Measurements from ENCODE around the gene JARID2. TPM values are rescaled to one million over a fixed set of nuclear protein-coding genes. Genes with fewer than 3 reads are reported as not detected.

JARID2 gene
- total RNA-seq, 2 donors from 2014 or later: 9.1 to 10.7 TPM

GRCh38 chr6:15495375-15495901 is 249.6 kb downstream of the JARID2 start:
- no peak for TF ChIP-seq CTCF (IDR thresholded peaks at IDR 0.05)
- intact Hi-C loops (cut with DNase I): loop anchor here (10.0 kb wide), 2 partner anchors 129 to 1281 kb away; no protein-coding TSS in a partner anchor
- DNase-seq: no peak
- Histone ChIP-seq H3K9ac (ENCODE audit: low read depth in 2 of 2, low read length in 2 of 2) (no peak overlapping the region), H3K9me3 (no peaks in the 10 kb centered on the region), H3K27me3 (no peaks in the 10 kb centered on the region), H3K4me1 (no peaks in the 10 kb centered on the region), H3K4me3 (no peak overlapping the region), H3K36me3 (no peaks in the 10 kb centered on the region), H3K27ac (no peak overlapping the region)

GRCh38 chr6:15496345-15497131 is 250.7 kb downstream of the JARID2 start:
- Histone ChIP-seq H3K4me3 (no peak overlapping the region), H3K4me1 (no peaks in the 10 kb centered on the region), H3K27ac (no peak overlapping the region), H3K27me3 (no peaks in the 10 kb centered on the region), H3K9ac (ENCODE audit: low read depth in 2 of 2, low read length in 2 of 2) (no peak overlapping the region), H3K36me3 (no peaks in the 10 kb centered on the region), H3K9me3 (no peaks in the 10 kb centered on the region)
- intact Hi-C loops (cut with DNase I): loop anchor here (10.0 kb wide), 2 partner anchors 128 to 1282 kb away; no protein-coding TSS in a partner anchor
- no peak for DNase-seq
- no peak for TF ChIP-seq CTCF (IDR thresholded peaks at IDR 0.05)

- Histone ChIP-seq H3K4me1 (no peaks in the 10 kb centered on the region), H3K4me3 (no peak overlapping the region), H3K9me3 (no peaks in the 10 kb centered on the region), H3K36me3 (no peaks in the 10 kb centered on the region), H3K27ac (no peak overlapping the region), H3K9ac (ENCODE audit: low read depth in 2 of 2, low read length in 2 of 2) (no peak overlapping the region), H3K27me3 (no peaks in the 10 kb centered on the region)
- no peak for TF ChIP-seq CTCF (IDR thresholded peaks at IDR 0.05)
- DNase-seq: no peak
- intact Hi-C loops (cut with DNase I): loop anchor here (10.0 kb wide), 2 partner anchors 126 to 1284 kb away; no protein-coding TSS in a partner anchor
Observed at GRCh38 chr6:15498640-15499039, 252.8 kb downstream of the JARID2 start.

GRCh38 chr6:15499125-15499524 is 253.3 kb downstream of the JARID2 start:
- intact Hi-C loops (cut with DNase I): loop anchor here (10.0 kb wide), 2 partner anchors 126 to 1284 kb away; no protein-coding TSS in a partner anchor
- Histone ChIP-seq H3K4me3 (no peak overlapping the region), H3K27me3 (no peaks in the 10 kb centered on the region), H3K27ac (no peak overlapping the region), H3K4me1 (no peaks in the 10 kb centered on the region), H3K9ac (ENCODE audit: low read depth in 2 of 2, low read length in 2 of 2) (no peak overlapping the region), H3K9me3 (no peaks in the 10 kb centered on the region), H3K36me3 (no peaks in the 10 kb centered on the region)
- DNase-seq: no peak
- no peak for TF ChIP-seq CTCF (IDR thresholded peaks at IDR 0.05)

- intact Hi-C loops (cut with DNase I): loop anchor here (10.0 kb wide), 2 partner anchors 125 to 1285 kb away; no protein-coding TSS in a partner anchor
- Histone ChIP-seq H3K4me1 (no peaks in the 10 kb centered on the region), H3K9me3 (no peaks in the 10 kb centered on the region), H3K36me3 (no peaks in the 10 kb centered on the region), H3K27ac (no peak overlapping the region), H3K27me3 (no peaks in the 10 kb centered on the region), H3K9ac (ENCODE audit: low read depth in 2 of 2, low read length in 2 of 2) (no peak overlapping the region), H3K4me3 (no peak overlapping the region)
- TF ChIP-seq CTCF (IDR thresholded peaks at IDR 0.05): no peak
- DNase-seq: no peak
Observed at GRCh38 chr6:15499591-15499990, 253.7 kb downstream of the JARID2 start.

Measured in colonic mucosa (tissue), 4 donors.